H9 (cell line): ENCODE data around the gene TMEM106A. TPM values are rescaled to one million over a fixed set of nuclear protein-coding genes. Genes with fewer than 3 reads are reported as not detected.
"Not testable (repeated sequence)": the region's sequence is repeated elsewhere in the genome, so short reads cannot be mapped to it uniquely, and the experiment has no call there.

Source experiments
- DNase-seq: peaks from one replicate; pipeline ENCODE4 v3.0.0-alpha.2; 2017
- H2AFZ ChIP-seq: one replicate; pipeline ENCODE4 v1.6.1; 2013; ENCODE audit warnings: mild to moderate bottlenecking, low read length, control low read depth, moderate library complexity
- H2AK5ac ChIP-seq: 2 replicates; pipeline ENCODE4 v1.6.1; 2013; ENCODE audit warnings: low read length, control low read depth, mixed read lengths; ENCODE audit not compliant: insufficient read length
- H2BK120ac ChIP-seq: one replicate; pipeline ENCODE4 v1.6.1; 2013; ENCODE audit warnings: low read depth, mild to moderate bottlenecking, low read length, control low read depth, inconsistent platforms; ENCODE audit not compliant: poor library complexity, severe bottlenecking
- H2BK12ac ChIP-seq: 2 replicates; pipeline ENCODE4 v1.6.1; 2013; ENCODE audit warnings: low read length, control low read depth, mixed read lengths, low read depth; ENCODE audit not compliant: insufficient read length
- H2BK15ac ChIP-seq: 2 replicates; pipeline ENCODE4 v1.6.1; 2013; ENCODE audit warnings: low read depth, low read length, control low read depth
- H2BK20ac ChIP-seq: one replicate; pipeline ENCODE4 v1.6.1; 2013; ENCODE audit warnings: low read depth, mild to moderate bottlenecking, low read length, control low read depth, inconsistent platforms; ENCODE audit not compliant: poor library complexity, severe bottlenecking
- H2BK5ac ChIP-seq: 2 replicates; pipeline ENCODE4 v1.6.1; 2013; ENCODE audit warnings: low read length, control low read depth, mixed read lengths; ENCODE audit not compliant: insufficient read length
- H3K14ac ChIP-seq: 2 replicates; pipeline ENCODE4 v1.6.1; 2013; ENCODE audit warnings: low read length, control low read depth; ENCODE audit not compliant: insufficient read depth
- H3K18ac ChIP-seq: 2 replicates; pipeline ENCODE4 v1.6.1; 2013; ENCODE audit warnings: low read depth, mild to moderate bottlenecking, mixed read lengths, low read length, control low read depth; ENCODE audit not compliant: insufficient read length
- H3K23ac ChIP-seq: 2 replicates; pipeline ENCODE4 v1.6.1; 2013; ENCODE audit warnings: low read length, control low read depth, mixed read lengths, low read depth; ENCODE audit not compliant: insufficient read length
- H3K23me2 ChIP-seq: 2 replicates; pipeline ENCODE4 v1.6.1; 2013; ENCODE audit warnings: low read depth, mild to moderate bottlenecking, mixed read lengths, low read length, control low read depth; ENCODE audit not compliant: insufficient read length, poor library complexity, severe bottlenecking
- H3K27ac ChIP-seq: 2 replicates; pipeline ENCODE4 v1.5.1; 2013; ENCODE audit warnings: low read length, control low read depth, mixed read lengths, low read depth; ENCODE audit not compliant: insufficient read length
- H3K27me3 ChIP-seq: 2 replicates; pipeline ENCODE4 v1.6.1; 2013; ENCODE audit warnings: low read length, control low read depth, inconsistent platforms; ENCODE audit not compliant: insufficient read depth
- H3K4ac ChIP-seq: 2 replicates; pipeline ENCODE4 v1.6.1; 2013; ENCODE audit warnings: low read depth, mild to moderate bottlenecking, control low read depth, inconsistent platforms, low read length, moderate library complexity
- H3K4me1 ChIP-seq: 2 replicates; pipeline ENCODE4 v1.6.1; 2013; ENCODE audit warnings: low read length, control low read depth, inconsistent platforms; ENCODE audit not compliant: insufficient read depth
- H3K4me2 ChIP-seq: 2 replicates; pipeline ENCODE4 v1.6.1; 2013; ENCODE audit warnings: low read length, control low read depth, mixed read lengths; ENCODE audit not compliant: insufficient read length, insufficient read depth
- H3K56ac ChIP-seq: 2 replicates; pipeline ENCODE4 v1.6.1; 2013; ENCODE audit warnings: low read depth, mild to moderate bottlenecking, mixed read lengths, low read length, control low read depth; ENCODE audit not compliant: insufficient read length
- H3K79me1 ChIP-seq: 2 replicates; pipeline ENCODE4 v1.6.1; 2013; ENCODE audit warnings: low read depth, mild to moderate bottlenecking, moderate library complexity, low read length, control low read depth, inconsistent platforms; ENCODE audit not compliant: insufficient read depth, poor library complexity, severe bottlenecking
- H3K79me2 ChIP-seq: 2 replicates; pipeline ENCODE4 v1.6.1; 2013; ENCODE audit warnings: low read length, control low read depth, inconsistent platforms; ENCODE audit not compliant: insufficient read depth
- H3K9ac ChIP-seq: 2 replicates; pipeline ENCODE4 v1.6.1; 2013; ENCODE audit warnings: low read length, control low read depth, mixed read lengths; ENCODE audit not compliant: insufficient read length; ENCODE audit errors: extremely low read depth
- H3K9me3 ChIP-seq: one replicate; pipeline ENCODE4 v1.6.1; 2013; ENCODE audit warnings: low read depth, low read length, inconsistent platforms; ENCODE audit not compliant: control insufficient read depth
- H3T11ph ChIP-seq: one replicate; pipeline ENCODE4 v1.6.1; 2013; ENCODE audit warnings: mild to moderate bottlenecking, low read length, control low read depth, inconsistent platforms
- H4K20me1 ChIP-seq: one replicate; pipeline ENCODE4 v1.6.1; 2013; ENCODE audit not compliant: control insufficient read depth, insufficient read length, insufficient read depth
- H4K5ac ChIP-seq: 2 replicates; pipeline ENCODE4 v1.6.1; 2013; ENCODE audit warnings: low read depth, mild to moderate bottlenecking, mixed read lengths, low read length, control low read depth; ENCODE audit not compliant: insufficient read length
- H4K8ac ChIP-seq: replicated peaks from 2 replicates; pipeline ENCODE4 v1.6.1; 2013; ENCODE audit warnings: low read length, control low read depth, mixed read lengths, low read depth; ENCODE audit not compliant: insufficient read length
- H4K91ac ChIP-seq: 2 replicates; pipeline ENCODE4 v1.6.1; 2013; ENCODE audit warnings: low read depth, mild to moderate bottlenecking, moderate library complexity, mixed read lengths, low read length, control low read depth; ENCODE audit not compliant: insufficient read length
- H3K27ac Mint-ChIP-seq, 3 experiments: 2 replicates in 2 of 3; 3 replicates in 1 of 3; pipeline ENCODE4 v1.8.0; 2020 to 2021; ENCODE audit warnings: mixed read lengths in 3 of 3, mild to moderate bottlenecking in 1 of 3, moderate library complexity in 1 of 3
- H3K27me3 Mint-ChIP-seq: 2 replicates; pipeline ENCODE4 v1.8.0; 2021; ENCODE audit warnings: low read depth, mild to moderate bottlenecking, moderate library complexity, mixed read lengths
- H3K36me3 Mint-ChIP-seq, 3 experiments: 2 replicates in 2 of 3; 3 replicates in 1 of 3; pipeline ENCODE4 v1.8.0; 2020 to 2021; ENCODE audit warnings: low read depth in 3 of 3, mixed read lengths in 3 of 3; ENCODE audit not compliant: insufficient read depth in 1 of 3
- H3K4me1 Mint-ChIP-seq, 2 experiments: 2 replicates each; pipeline ENCODE4 v1.8.0; 2020; ENCODE audit warnings: mixed read lengths in 2 of 2
- H3K4me3 Mint-ChIP-seq, 2 experiments: 2 replicates in 1 of 2; 3 replicates in 1 of 2; pipeline ENCODE4 v1.8.0; 2020 to 2021; ENCODE audit warnings: mild to moderate bottlenecking in 2 of 2, mixed read lengths in 2 of 2, moderate library complexity in 1 of 2
- H3K9me3 Mint-ChIP-seq, 2 experiments: 2 replicates in 1 of 2; 3 replicates in 1 of 2; pipeline ENCODE4 v1.8.0; 2020; ENCODE audit warnings: mild to moderate bottlenecking in 2 of 2, mixed read lengths in 2 of 2, moderate library complexity in 1 of 2
- WGBS: extraction: QIAGEN DNeasy Blood & Tissue Kit; methylation state at CpG from one replicate; pipeline ENCODE4 v1.1.7; 2013; ENCODE audit warnings: missing lambda C conversion rate, low lambda C conversion rate, mixed read lengths; ENCODE audit not compliant: insufficient read length; ENCODE audit errors: extremely low coverage; 5-methylcytosine and 5-hydroxymethylcytosine counted together
- total RNA-seq: library from RNA; stranded (reverse); gene quantifications from 2 replicates; pipeline ENCODE4 v1.2.1, GENCODE V29; 2021

Gene TMEM106A
- total RNA-seq, 1 experiment from 2014 or later = 3.7 TPM

DNA sequence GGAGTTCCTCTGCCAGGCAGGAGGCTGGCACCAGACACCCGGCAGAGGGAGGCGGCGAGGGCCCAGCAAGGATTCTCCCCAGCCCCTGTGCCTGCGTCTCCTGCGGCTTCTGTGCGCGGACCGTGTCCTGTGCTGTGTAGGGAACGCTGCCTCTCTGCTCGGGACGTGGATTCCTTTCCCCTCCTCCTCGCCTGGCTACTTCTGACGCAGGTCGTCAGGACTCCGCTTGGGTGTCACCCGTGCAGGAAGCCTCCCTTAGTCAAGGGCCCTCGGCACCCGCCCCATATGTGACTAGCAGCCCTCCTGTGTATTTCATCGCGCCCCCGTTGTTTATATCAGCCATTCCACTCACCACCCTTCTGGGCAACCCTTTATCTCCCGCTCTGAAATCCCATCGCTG is 34.8 kb downstream of the TMEM106A start:
- H3K79me2 ChIP-seq, H3K9ac ChIP-seq, H3K4me3 Mint-ChIP-seq: not testable (repeated sequence)

More for the DNA sequence above, 34.8 kb downstream of the TMEM106A start:
- WGBS = no CpG with 5 or more reads among the region's 23 CpGs
- H3K14ac ChIP-seq, H2BK5ac ChIP-seq, H3K23me2 ChIP-seq, H2BK12ac ChIP-seq, H3K27ac Mint-ChIP-seq, H3K79me1 ChIP-seq, H3K56ac ChIP-seq, H4K20me1 ChIP-seq, H3K27ac ChIP-seq, H3T11ph ChIP-seq, H3K4me1 Mint-ChIP-seq, H2BK120ac ChIP-seq, H3K23ac ChIP-seq, H2AFZ ChIP-seq, H3K9me3 ChIP-seq, H3K36me3 Mint-ChIP-seq, H3K4me1 ChIP-seq, DNase-seq, H3K27me3 ChIP-seq, H3K9me3 Mint-ChIP-seq, H4K8ac ChIP-seq, H4K91ac ChIP-seq, H4K5ac ChIP-seq, H2BK15ac ChIP-seq, H2BK20ac ChIP-seq, H3K18ac ChIP-seq, H2AK5ac ChIP-seq, H3K4ac ChIP-seq, H3K27me3 Mint-ChIP-seq, H3K4me2 ChIP-seq: not testable (repeated sequence)

Other genes starting within 250 kb of the TMEM106A start
- gene AARSD1, start 247.4 kb upstream of the TMEM106A start, total RNA-seq = 65.1 and 68.7 TPM in 2 replicates
- gene PTGES3L, start 231.8 kb upstream of the TMEM106A start, total RNA-seq = 4.0 and 4.2 TPM in 2 replicates
- 18.3 and 18.8 TPM in 2 replicates for gene RUNDC1, start 231.3 kb upstream of the TMEM106A start, total RNA-seq
- 1,514 and 1,552 TPM in 2 replicates for gene RPL27, start 213.5 kb upstream of the TMEM106A start, total RNA-seq
- gene IFI35, start 205.1 kb upstream of the TMEM106A start, total RNA-seq = 3.1 and 4.2 TPM in 2 replicates
- gene VAT1, start 189.5 kb upstream of the TMEM106A start, total RNA-seq = 262 and 274 TPM in 2 replicates
- 47.8 and 50.7 TPM in 2 replicates for gene RND2, start 186.6 kb upstream of the TMEM106A start, total RNA-seq
- 31.0 and 32.3 TPM in 2 replicates for gene BRCA1, start 86.5 kb upstream of the TMEM106A start, total RNA-seq
- gene NBR1, start 40.7 kb upstream of the TMEM106A start, total RNA-seq = 34.2 and 34.6 TPM in 2 replicates
- gene CCDC200, start 16.7 kb downstream of the TMEM106A start, total RNA-seq = not detected in 2 replicates
- gene RNU2-1, start 22.1 kb downstream of the TMEM106A start, total RNA-seq = 6,078 and 6,186 TPM in 2 replicates
- 6.2 and 6.4 TPM in 2 replicates for gene ARL4D, start 187.1 kb downstream of the TMEM106A start, total RNA-seq